GM12801 (cell line): ENCODE results near the gene TMEM39A.

Experiments
- CTCF ChIP-seq: IDR thresholded peaks from one replicate; pipeline ENCODE4 v1.5.1; 2011; ENCODE audit warnings: control low read depth; ENCODE audit not compliant: insufficient read length; ENCODE audit errors: extremely low read depth

Gene TMEM39A, protein sequence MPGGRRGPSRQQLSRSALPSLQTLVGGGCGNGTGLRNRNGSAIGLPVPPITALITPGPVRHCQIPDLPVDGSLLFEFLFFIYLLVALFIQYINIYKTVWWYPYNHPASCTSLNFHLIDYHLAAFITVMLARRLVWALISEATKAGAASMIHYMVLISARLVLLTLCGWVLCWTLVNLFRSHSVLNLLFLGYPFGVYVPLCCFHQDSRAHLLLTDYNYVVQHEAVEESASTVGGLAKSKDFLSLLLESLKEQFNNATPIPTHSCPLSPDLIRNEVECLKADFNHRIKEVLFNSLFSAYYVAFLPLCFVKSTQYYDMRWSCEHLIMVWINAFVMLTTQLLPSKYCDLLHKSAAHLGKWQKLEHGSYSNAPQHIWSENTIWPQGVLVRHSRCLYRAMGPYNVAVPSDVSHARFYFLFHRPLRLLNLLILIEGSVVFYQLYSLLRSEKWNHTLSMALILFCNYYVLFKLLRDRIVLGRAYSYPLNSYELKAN

GRCh38 chr3:119463171-119464169 lies at the start of gene TMEM39A:
Gene TMEM39A (minus strand): TSS chr3:119463615. CDS start chr3:119462074, 1,541 bp downstream.
- TF ChIP-seq CTCF = no peak

DNA sequence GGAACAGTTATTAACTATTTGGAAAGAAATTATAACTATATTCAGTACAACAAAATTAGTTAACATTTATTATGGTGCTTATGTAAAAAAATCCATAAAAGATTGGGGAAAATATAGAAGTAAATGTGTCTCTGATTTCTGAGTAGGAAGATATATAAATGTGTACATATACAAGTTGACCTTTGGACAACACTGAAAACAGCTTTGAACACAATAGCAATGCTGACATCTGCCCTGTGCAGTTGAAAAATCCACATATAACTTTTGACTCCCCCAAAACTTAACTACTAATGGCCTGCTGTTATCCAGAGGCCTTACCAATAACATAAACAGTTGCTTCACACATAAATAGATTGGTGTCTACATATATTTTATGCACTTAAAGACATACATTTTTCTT lies 47.3 kb upstream of the TMEM39A start:
- no peak for TF ChIP-seq CTCF

- TF ChIP-seq CTCF = no peak
Measured at GRCh38 chr3:119508172-119508845, 44.9 kb upstream of the TMEM39A start.

GRCh38 chr3:119507404-119507803 lies 44.0 kb upstream of the TMEM39A start:
- TF ChIP-seq CTCF = no peak

DNA sequence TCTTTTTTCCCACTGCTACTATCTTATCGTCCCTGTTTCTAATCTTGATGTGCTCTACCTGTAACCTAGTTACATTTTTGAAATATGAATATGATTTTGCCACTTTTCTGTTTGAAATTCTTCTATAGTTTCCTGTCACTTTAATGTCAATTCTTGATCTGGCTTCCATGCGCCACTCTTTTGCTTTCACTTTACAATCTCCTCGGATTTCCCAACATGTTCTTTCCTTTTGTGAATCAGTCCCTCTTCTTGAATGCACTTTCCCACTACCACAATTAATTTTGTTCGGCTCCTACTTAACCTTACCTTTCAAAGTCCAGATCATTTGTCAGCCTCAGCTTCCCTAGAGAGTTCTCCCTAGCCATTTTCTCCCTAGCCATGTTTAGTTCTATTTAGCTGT lies 43.2 kb upstream of the TMEM39A start:
- TF ChIP-seq CTCF = no peak

DNA sequence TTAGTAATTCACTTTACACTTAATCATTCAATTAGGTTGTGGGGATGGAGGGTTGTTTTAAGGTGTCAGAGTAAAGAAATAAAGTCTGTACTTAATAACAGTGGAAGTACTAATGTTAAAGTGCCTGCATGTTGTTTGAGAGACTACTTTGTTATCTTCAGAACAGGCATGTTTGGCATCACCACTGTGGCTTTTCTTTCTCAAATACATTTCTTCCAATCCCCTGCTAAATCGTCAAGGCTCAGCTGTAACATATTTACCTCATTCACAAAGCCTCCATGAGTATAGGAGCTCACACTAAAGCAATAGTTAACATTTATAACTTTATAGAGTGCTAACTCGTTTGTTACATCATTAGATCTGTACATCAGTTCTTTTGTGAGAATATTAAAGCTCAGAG lies 37.5 kb upstream of the TMEM39A start:
- no peak for TF ChIP-seq CTCF
